ENCODE measurements around the gene TRMT5.

TRMT5 gene

GRCh38 chr14:60951776-60952435, 29.0 kb downstream of the TRMT5 start:
- H3K27ac ChIP-seq = no peak overlapping the region
- H3K9me3 ChIP-seq = no peaks in the 10 kb centered on the region
- H3K4me1 ChIP-seq (ENCODE audit: control insufficient read depth in 1 of 2, insufficient read depth in 1 of 2, low read depth in 1 of 2, low read length in 1 of 2) = peaks cover 8 to 17% of the 10 kb centered on the region in 2 experiments
- TF ChIP-seq CTCF (IDR thresholded peaks at IDR 0.05) = no peak
- no peaks in the 10 kb centered on the region for H3K36me3 ChIP-seq
- H3K4me3 ChIP-seq (ENCODE audit: low read depth in 1 of 2, low read length in 1 of 2) = no peak overlapping the region
- no peaks in the 10 kb centered on the region for H3K27me3 ChIP-seq

- Histone ChIP-seq H3K4me1 (ENCODE audit: control insufficient read depth in 1 of 2, insufficient read depth in 1 of 2, low read depth in 1 of 2, low read length in 1 of 2) (peaks cover 8 to 27% of the 10 kb centered on the region in 2 experiments), H3K36me3 (no peaks in the 10 kb centered on the region), H3K27ac (no peak overlapping the region), H3K9me3 (no peaks in the 10 kb centered on the region), H3K4me3 (ENCODE audit: low read depth in 1 of 2, low read length in 1 of 2) (no peak overlapping the region), H3K27me3 (no peaks in the 10 kb centered on the region)
- no peak for TF ChIP-seq CTCF (IDR thresholded peaks at IDR 0.05)
Observed at GRCh38 chr14:60946773-60947172, 34.1 kb downstream of the TRMT5 start.

- Histone ChIP-seq H3K9me3 (no peaks in the 10 kb centered on the region), H3K27me3 (no peaks in the 10 kb centered on the region), H3K27ac (no peak overlapping the region), H3K4me3 (ENCODE audit: low read depth in 1 of 2, low read length in 1 of 2) (no peak overlapping the region), H3K4me1 (ENCODE audit: control insufficient read depth in 1 of 2, insufficient read depth in 1 of 2, low read depth in 1 of 2, low read length in 1 of 2) (peaks cover 8 to 27% of the 10 kb centered on the region in 2 experiments), H3K36me3 (no peaks in the 10 kb centered on the region)
- TF ChIP-seq CTCF (IDR thresholded peaks at IDR 0.05) = no peak
Observed at GRCh38 chr14:60945984-60946383, 34.9 kb downstream of the TRMT5 start.

- Histone ChIP-seq H3K27ac (no peak overlapping the region), H3K9me3 (no peaks in the 10 kb centered on the region), H3K27me3 (no peaks in the 10 kb centered on the region), H3K4me3 (ENCODE audit: low read depth in 1 of 2, low read length in 1 of 2) (no peak overlapping the region), H3K36me3 (no peaks in the 10 kb centered on the region), H3K4me1 (ENCODE audit: control insufficient read depth in 1 of 2, insufficient read depth in 1 of 2, low read depth in 1 of 2, low read length in 1 of 2) (peaks cover 8 to 24% of the 10 kb centered on the region in 2 experiments)
- TF ChIP-seq CTCF (IDR thresholded peaks at IDR 0.05) = no peak
Observed at GRCh38 chr14:60944204-60944603, 36.7 kb downstream of the TRMT5 start.

GRCh38 chr14:60943637-60944032, 37.2 kb downstream of the TRMT5 start:
- Histone ChIP-seq H3K4me3 (ENCODE audit: low read depth in 1 of 2, low read length in 1 of 2) (no peak overlapping the region), H3K27me3 (no peaks in the 10 kb centered on the region), H3K27ac (no peak overlapping the region), H3K9me3 (no peaks in the 10 kb centered on the region), H3K4me1 (ENCODE audit: control insufficient read depth in 1 of 2, insufficient read depth in 1 of 2, low read depth in 1 of 2, low read length in 1 of 2) (peaks cover 5 to 18% of the 10 kb centered on the region in 2 experiments), H3K36me3 (no peaks in the 10 kb centered on the region)
- no peak for TF ChIP-seq CTCF (IDR thresholded peaks at IDR 0.05)

Data from neutrophil (primary cell).